ENCODE data around the gene CA6.

GRCh38 chr1:8930116-8930515 is 15.6 kb upstream of the CA6 start:
- TF ChIP-seq FOXM1 (IDR thresholded peaks at IDR 0.05; ENCODE audit: borderline replicate concordance, low read depth) (no peak), RAD21 (IDR thresholded peaks at IDR 0.05; ENCODE audit: low read depth) (no peak), REST (IDR thresholded peaks at IDR 0.05; ENCODE audit: low read depth) (no peak), MAX (IDR thresholded peaks at IDR 0.05) (no peak), CEBPB (IDR thresholded peaks at IDR 0.05) (no peak), EP300 (IDR thresholded peaks at IDR 0.05; ENCODE audit: borderline replicate concordance) (no peak), CREB1 (IDR thresholded peaks at IDR 0.05; ENCODE audit: low read depth) (no peak), ZBTB7A (IDR thresholded peaks at IDR 0.05; ENCODE audit: low read depth) (no peak), USF1 (IDR thresholded peaks at IDR 0.05) (no peak), YY1 (IDR thresholded peaks at IDR 0.05; ENCODE audit: low read depth) (no peak), EGR1 (IDR thresholded peaks at IDR 0.05) (no peak), NFIC (IDR thresholded peaks at IDR 0.05) (no peak), TEAD4 (IDR thresholded peaks at IDR 0.05) (no peak), TAF1 (IDR thresholded peaks at IDR 0.05; ENCODE audit: low read depth) (no peak)
